Measurements from ENCODE around the gene GINS2. TPM values are rescaled to one million over a fixed set of nuclear protein-coding genes. Genes with fewer than 3 reads are reported as not detected.

GINS2 gene
- total RNA-seq, 2 experiments from 2014 or later: 74.3 to 142 TPM

DNA sequence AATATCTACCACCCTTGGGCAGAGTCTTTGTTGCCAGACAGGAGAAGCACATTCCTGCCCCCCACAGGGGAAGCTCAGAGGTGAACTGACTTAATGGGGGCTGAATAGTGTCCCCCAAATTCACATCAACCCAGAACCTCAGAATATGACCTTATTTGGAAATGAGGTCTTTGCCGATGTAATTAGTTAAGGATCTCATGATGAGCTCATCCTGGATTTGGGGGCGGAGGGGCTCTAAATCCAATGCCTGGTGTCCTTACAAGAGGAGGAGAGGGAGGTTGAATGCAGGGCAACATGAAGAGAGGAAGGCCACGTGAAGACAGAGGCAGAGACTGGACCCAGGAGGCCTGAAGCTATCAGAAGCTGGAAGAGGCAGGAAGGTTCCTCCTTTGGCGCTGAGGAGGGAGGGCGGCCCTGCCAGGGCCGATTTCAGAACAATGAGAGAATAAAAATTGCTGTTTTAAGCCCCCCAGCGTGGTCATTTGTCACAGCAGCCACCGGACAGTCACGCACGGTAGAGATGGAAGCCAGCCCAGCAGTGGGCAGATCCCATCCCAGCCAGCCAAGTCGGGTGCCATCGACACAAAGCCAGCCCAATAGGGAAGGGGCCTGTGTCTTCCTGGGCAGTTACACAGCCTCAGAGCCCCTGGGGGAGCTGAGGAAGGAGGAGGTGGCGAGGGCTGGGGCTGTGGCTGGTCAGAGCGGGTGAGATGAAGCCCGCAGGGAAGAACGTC lies 40.9 kb upstream of the GINS2 start:
- no peak for DNase-seq (ENCODE audit: low spot score)
- peaks cover 19% of the 10 kb centered on the region for H3K4me1 ChIP-seq (ENCODE audit: insufficient read depth, low read length, poor library complexity, severe bottlenecking)
- no peak overlapping the region for H3K4me2 ChIP-seq (ENCODE audit: low read length)
- CTCF ChIA-PET (ENCODE audit: unreplicated experiment): no interaction called here
- H4K20me1 ChIP-seq (ENCODE audit: insufficient read depth, low read length): no peaks in the 10 kb centered on the region
- H3K9me3 ChIP-seq (ENCODE audit: low read length): no peaks in the 10 kb centered on the region
- H2AFZ ChIP-seq (ENCODE audit: low read length): no peak overlapping the region
- no TSS peak for BruUV-seq (replicated peaks)
- no peaks in the 10 kb centered on the region for H3K79me2 ChIP-seq (ENCODE audit: insufficient read depth, low read depth, low read length)
- POLR2A ChIA-PET: no interaction called here
- no peak overlapping the region for H3K4me3 ChIP-seq (ENCODE audit: low read depth, low read length, poor library complexity, severe bottlenecking)
- no peak overlapping the region for H3K27ac ChIP-seq (ENCODE audit: low read depth, low read length, poor library complexity, severe bottlenecking)
- H3K9me2 ChIP-seq (ENCODE audit: insufficient read depth, low read length): no peaks in the 10 kb centered on the region
- TF ChIP-seq, protein P1, sequence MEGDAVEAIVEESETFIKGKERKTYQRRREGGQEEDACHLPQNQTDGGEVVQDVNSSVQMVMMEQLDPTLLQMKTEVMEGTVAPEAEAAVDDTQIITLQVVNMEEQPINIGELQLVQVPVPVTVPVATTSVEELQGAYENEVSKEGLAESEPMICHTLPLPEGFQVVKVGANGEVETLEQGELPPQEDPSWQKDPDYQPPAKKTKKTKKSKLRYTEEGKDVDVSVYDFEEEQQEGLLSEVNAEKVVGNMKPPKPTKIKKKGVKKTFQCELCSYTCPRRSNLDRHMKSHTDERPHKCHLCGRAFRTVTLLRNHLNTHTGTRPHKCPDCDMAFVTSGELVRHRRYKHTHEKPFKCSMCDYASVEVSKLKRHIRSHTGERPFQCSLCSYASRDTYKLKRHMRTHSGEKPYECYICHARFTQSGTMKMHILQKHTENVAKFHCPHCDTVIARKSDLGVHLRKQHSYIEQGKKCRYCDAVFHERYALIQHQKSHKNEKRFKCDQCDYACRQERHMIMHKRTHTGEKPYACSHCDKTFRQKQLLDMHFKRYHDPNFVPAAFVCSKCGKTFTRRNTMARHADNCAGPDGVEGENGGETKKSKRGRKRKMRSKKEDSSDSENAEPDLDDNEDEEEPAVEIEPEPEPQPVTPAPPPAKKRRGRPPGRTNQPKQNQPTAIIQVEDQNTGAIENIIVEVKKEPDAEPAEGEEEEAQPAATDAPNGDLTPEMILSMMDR (conservative IDR thresholded peaks at IDR 0.05; ENCODE audit: low read length): no peak
- no peak for TF ChIP-seq EZH2phosphoT487 (IDR thresholded peaks at IDR 0.05; ENCODE audit: borderline replicate concordance, low read depth, low read length)
- H3K36me3 ChIP-seq (ENCODE audit: insufficient read depth, low read length): no peaks in the 10 kb centered on the region
- intact Hi-C loops (cut with micrococcal nuclease; ENCODE audit: unreplicated experiment): no loop called here

DNA sequence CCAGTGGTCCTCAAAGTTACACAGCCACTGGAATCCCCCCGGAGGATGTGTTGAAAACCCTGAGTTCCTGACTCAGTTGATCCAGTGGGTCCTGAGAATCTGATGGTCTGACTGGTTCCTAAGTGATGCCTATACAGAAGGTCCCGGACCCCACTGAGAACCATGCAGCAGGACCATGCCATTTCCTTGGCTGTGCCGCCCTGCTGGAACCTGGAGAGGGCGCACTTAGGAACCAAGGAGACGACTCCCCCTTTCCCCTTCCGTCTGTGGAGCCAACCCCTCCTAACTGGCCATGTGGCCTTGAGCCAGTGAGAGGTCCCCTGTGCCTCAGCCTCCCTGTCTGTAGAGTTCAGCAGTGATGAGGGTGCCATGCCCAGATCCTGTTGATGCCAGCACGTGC lies 40.1 kb upstream of the GINS2 start:
- Histone ChIP-seq H3K4me3 (ENCODE audit: low read depth, low read length, poor library complexity, severe bottlenecking) (no peak overlapping the region), H2AFZ (ENCODE audit: low read length) (no peak overlapping the region), H3K36me3 (ENCODE audit: insufficient read depth, low read length) (no peaks in the 10 kb centered on the region), H3K4me1 (ENCODE audit: insufficient read depth, low read length, poor library complexity, severe bottlenecking) (peaks cover 11% of the 10 kb centered on the region), H3K27ac (ENCODE audit: low read depth, low read length, poor library complexity, severe bottlenecking) (no peak overlapping the region), H3K9me3 (ENCODE audit: low read length) (no peaks in the 10 kb centered on the region), H3K79me2 (ENCODE audit: insufficient read depth, low read depth, low read length) (no peaks in the 10 kb centered on the region), H3K4me2 (ENCODE audit: low read length) (no peak overlapping the region), H3K9me2 (ENCODE audit: insufficient read depth, low read length) (no peaks in the 10 kb centered on the region), H4K20me1 (ENCODE audit: insufficient read depth, low read length) (no peaks in the 10 kb centered on the region)
- TF ChIP-seq, protein P1 (conservative IDR thresholded peaks at IDR 0.05; ENCODE audit: low read length): peak; percentile 58
- no peak for TF ChIP-seq EZH2phosphoT487 (IDR thresholded peaks at IDR 0.05; ENCODE audit: borderline replicate concordance, low read depth, low read length)
- DNase-seq (ENCODE audit: low spot score): no peak
- CTCF ChIA-PET (ENCODE audit: unreplicated experiment): no interaction called here
- BruUV-seq (replicated peaks): no TSS peak
- intact Hi-C loops (cut with micrococcal nuclease; ENCODE audit: unreplicated experiment): no loop called here
- POLR2A ChIA-PET: no interaction called here

DNA sequence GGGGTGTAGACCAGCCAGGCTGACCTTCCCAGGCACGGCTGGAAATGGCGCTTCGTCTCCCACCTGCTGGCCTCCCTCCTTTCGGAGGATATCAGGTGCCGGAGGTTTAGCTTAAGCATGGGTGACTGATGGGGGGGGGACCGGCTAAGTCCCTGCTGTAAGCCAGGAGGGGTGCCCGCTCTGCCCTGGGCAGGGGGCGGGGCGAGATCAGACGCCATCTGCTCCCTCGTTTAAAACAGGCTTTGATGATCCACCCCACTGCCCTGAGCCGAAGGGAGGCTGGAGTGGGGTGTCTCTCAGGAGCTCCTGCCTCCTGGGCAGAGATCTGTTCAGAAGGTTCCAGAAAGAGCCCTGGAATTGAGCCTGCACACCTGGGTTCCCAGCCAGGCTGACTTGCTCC lies 36.2 kb upstream of the GINS2 start:
- Histone ChIP-seq H4K20me1 (ENCODE audit: insufficient read depth, low read length) (no peaks in the 10 kb centered on the region), H3K4me1 (ENCODE audit: insufficient read depth, low read length, poor library complexity, severe bottlenecking) (peaks cover 7% of the 10 kb centered on the region), H3K79me2 (ENCODE audit: insufficient read depth, low read depth, low read length) (no peaks in the 10 kb centered on the region), H3K9me3 (ENCODE audit: low read length) (no peaks in the 10 kb centered on the region), H3K9me2 (ENCODE audit: insufficient read depth, low read length) (no peaks in the 10 kb centered on the region), H3K27ac (ENCODE audit: low read depth, low read length, poor library complexity, severe bottlenecking) (no peak overlapping the region), H3K36me3 (ENCODE audit: insufficient read depth, low read length) (no peaks in the 10 kb centered on the region), H2AFZ (ENCODE audit: low read length) (no peak overlapping the region), H3K4me2 (ENCODE audit: low read length) (no peak overlapping the region), H3K4me3 (ENCODE audit: low read depth, low read length, poor library complexity, severe bottlenecking) (no peak overlapping the region)
- TF ChIP-seq, protein P1 (conservative IDR thresholded peaks at IDR 0.05; ENCODE audit: low read length): no peak
- TF ChIP-seq EZH2phosphoT487 (IDR thresholded peaks at IDR 0.05; ENCODE audit: borderline replicate concordance, low read depth, low read length): no peak
- intact Hi-C loops (cut with micrococcal nuclease; ENCODE audit: unreplicated experiment): no loop called here
- no peak for DNase-seq (ENCODE audit: low spot score)
- POLR2A ChIA-PET: no interaction called here
- CTCF ChIA-PET (ENCODE audit: unreplicated experiment): no interaction called here
- BruUV-seq (replicated peaks): no TSS peak

Measured in OCI-LY7 (cell line).